GM18502 (cell line): ENCODE data around the gene RELN.

Source experiments
- ATAC-seq: cut with Tn5 transposase; IDR thresholded peaks from one replicate; pipeline ENCODE4 v1.9.1; 2021; ENCODE audit warnings: mild to moderate bottlenecking; ENCODE audit not compliant: unreplicated experiment, poor library complexity

Gene RELN

DNA sequence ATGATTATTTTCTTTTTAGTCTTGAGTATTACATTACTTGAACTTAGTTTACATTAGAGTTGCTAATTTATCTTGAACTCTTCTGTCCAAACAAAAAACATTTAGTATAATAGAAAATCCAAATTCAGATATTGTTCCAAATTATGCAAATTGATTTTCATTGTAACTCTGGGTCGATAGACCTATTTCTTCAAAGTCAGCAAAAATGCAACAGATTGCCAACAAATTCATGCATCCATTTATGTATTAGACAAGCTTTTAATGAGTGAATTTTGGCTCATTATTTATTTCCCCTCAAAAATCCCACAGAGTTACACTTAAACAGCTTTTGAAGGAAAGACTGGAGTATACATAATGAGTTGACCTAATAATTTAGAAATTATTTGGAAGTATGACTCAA lies 240.8 kb downstream of the RELN start:
- ATAC-seq = no peak

- no peak for ATAC-seq
Measured at GRCh38 chr7:103735377-103735776, 254.1 kb downstream of the RELN start.

GRCh38 chr7:103731169-103731568 lies 258.3 kb downstream of the RELN start:
- no peak for ATAC-seq

GRCh38 chr7:103729026-103729425 lies 260.4 kb downstream of the RELN start:
- no peak for ATAC-seq

GRCh38 chr7:103727982-103728610 lies 261.4 kb downstream of the RELN start:
- ATAC-seq = no peak

GRCh38 chr7:103719070-103719469 lies 270.4 kb downstream of the RELN start:
- no peak for ATAC-seq

GRCh38 chr7:103718482-103719061 lies 270.9 kb downstream of the RELN start:
- ATAC-seq = no peak

- ATAC-seq = no peak
Measured at GRCh38 chr7:103717574-103717973, 271.9 kb downstream of the RELN start.

GRCh38 chr7:103715376-103716120 lies 273.9 kb downstream of the RELN start:
- no peak for ATAC-seq

GRCh38 chr7:103714376-103714927 lies 275.0 kb downstream of the RELN start:
- ATAC-seq = no peak

GRCh38 chr7:103712991-103713778 lies 276.3 kb downstream of the RELN start:
- ATAC-seq = no peak

- ATAC-seq = no peak
Measured at GRCh38 chr7:103711413-103711812, 278.0 kb downstream of the RELN start.

DNA sequence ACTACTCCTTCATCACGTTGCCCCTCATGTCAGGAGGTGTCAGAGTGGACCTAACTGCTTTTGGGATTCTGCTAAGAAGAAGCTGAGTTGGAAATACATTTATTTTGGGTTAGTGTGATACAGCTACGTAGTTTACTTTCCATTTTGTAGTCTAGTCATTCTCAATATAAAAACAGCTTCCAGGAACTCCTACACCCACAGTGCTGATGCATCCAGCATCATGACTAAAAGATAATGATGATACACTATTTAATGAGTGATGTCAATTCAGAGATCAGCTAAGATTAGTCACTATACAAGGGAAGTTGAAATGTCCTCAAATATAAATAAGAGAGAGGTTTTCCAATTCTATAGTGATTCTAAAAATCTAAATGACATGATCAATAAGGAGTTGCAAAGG lies 279.2 kb downstream of the RELN start:
- ATAC-seq = no peak

DNA sequence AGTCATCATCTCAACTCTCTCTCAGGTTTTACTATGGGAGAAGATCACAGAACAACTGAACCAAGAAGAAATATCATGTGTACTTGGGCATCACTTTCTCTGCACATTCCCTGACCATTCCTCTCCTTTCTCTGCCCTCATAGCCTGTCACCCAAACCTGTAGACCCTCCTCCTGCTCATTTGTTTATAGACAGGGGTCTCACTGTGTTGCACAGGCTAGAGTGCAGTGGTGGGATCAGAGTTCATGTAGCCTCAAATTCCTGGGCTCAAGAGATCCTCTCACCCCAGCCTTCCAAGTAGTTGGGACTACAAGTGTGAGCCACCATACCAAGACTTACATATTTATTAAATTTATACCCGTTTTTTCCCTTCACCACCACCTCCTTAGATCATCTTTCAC lies 282.7 kb downstream of the RELN start:
- no peak for ATAC-seq

DNA sequence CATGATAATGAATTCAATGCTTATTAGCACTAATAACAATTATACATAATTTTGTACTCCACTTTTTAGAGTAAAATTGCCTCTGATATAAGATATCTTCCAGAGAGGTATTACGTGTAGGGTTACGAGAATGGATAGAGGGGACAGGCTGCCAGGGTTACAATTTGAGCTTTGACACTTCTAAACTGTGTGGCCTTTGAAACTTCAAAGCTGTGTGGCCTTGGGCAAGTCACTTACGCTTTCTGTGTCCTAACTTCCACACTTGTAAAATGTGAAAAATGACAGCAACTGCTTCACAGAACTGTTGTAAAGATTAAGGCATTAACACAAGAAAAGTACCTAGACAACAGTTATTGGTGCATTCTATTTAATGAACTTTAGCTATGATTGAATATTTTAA lies 283.9 kb downstream of the RELN start:
- no peak for ATAC-seq

DNA sequence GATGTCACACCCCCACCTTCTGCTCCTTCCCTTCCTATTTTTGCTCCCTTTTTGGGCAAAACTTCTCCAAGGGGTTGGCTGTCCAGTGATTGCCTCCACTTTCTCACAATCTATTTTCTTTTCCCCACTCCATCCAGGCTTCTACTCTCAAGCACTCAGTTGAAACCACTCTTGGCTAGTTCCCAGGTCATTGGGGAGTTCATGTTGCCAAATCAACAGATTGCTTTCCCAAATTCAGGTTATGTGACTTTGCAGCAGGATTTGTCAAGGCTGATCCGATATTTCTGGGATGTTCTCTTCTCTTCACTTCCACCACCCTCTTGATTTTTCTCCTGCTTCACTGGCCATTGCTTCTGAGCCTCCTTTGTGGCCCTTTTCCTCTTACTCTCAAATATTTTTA lies 284.8 kb downstream of the RELN start:
- ATAC-seq = no peak

- no peak for ATAC-seq
Measured at GRCh38 chr7:103702982-103703381, 286.5 kb downstream of the RELN start.

DNA sequence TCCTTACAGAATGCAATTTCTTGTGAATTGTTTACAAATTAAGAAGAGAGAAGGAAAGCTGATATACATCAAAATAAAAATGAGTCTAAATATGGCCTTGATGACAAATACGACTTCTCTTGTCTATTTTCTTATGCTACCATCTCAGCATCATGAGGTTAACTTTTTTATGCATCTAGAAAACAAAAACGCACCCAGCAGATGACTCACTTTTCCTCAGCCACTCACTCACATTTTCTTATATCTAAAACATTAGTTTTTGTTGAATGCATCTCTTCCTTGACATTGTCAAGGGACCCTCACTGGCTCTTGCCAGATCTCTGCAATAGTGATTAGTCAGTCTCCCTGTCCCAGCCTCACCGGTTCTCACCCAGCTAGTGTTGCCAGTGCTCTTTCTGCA lies 287.0 kb downstream of the RELN start:
- ATAC-seq = no peak

DNA sequence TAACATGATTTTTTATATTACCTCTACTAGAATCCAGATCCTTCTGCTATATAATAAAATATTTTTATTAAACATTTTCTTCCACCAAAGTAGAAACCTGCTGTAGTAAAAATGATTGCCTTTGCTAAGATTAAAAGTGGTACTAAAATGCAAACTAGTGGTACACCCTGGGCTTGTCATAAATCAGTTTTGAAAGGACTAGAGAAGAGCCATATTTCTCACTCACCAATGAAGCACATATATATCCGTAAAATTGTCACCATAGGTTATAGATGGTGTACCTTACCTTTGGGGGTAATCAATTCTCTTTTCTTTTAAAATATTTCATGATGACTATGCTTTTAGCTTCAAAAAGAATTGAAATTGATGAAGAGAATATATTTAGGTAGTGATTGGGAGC lies 290.4 kb downstream of the RELN start:
- ATAC-seq = no peak

- ATAC-seq = no peak
Measured at GRCh38 chr7:103698064-103698463, 291.4 kb downstream of the RELN start.

DNA sequence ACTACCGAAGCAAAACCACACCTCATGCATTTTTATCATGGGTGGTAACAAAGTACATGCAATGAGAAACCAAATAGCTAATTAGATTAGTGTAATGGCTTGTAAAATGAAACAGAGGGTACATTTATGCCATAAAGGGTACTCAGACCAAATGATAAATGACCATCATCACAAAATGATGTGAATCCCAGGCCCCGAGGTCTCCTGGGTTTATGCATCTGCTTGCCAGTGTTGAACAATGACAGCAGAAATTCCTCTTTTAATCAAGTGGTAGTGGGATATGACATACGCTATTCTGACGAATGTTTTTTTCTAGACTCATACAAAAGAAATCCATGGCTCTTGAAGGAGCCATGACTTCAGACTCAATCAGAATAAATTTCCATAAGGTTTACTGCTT lies 293.9 kb downstream of the RELN start:
- no peak for ATAC-seq
